H1 (cell line): ENCODE results near the gene UBE2G2. TPM values are rescaled to one million over a fixed set of nuclear protein-coding genes. Genes with fewer than 3 reads are reported as not detected.

Source experiments
- CTCF ChIA-PET: fragments of 300-600 bp; sonication (Branson Sonifier 250); formaldehyde crosslinking; loops from one replicate; lab custom pipeline; 2021; ENCODE audit not compliant: partially characterized antibody; lab: Charles Lee
- POLR2A ChIA-PET: fragments of 300-600 bp; sonication (Branson Sonifier 250); formaldehyde crosslinking; loops from one replicate; lab custom pipeline; 2021; ENCODE audit warnings: inconsistent platforms; ENCODE audit not compliant: partially characterized antibody; lab: Charles Lee
- DNase-seq, 2 experiments: peaks; one replicate each; pipeline versions ENCODE4 v3.0.0 to v3.0.0-alpha.2; 2010 to 2022; ENCODE audit warnings: low spot score in 2 of 2, low read depth in 1 of 2, mixed read lengths in 1 of 2
- FAIRE-seq: peaks from 2 replicates; lab custom pipeline; 2011; peaks lifted over from hg19 to GRCh38; lab: Jason Lieb, UNC
- H2AFZ ChIP-seq: 2 replicates; pipeline ENCODE4 v1.8.1; 2012; ENCODE audit warnings: low read length, inconsistent platforms
- H2AK5ac ChIP-seq: 2 replicates; pipeline ENCODE4 v1.6.1; 2013; ENCODE audit warnings: low read depth, low read length
- H2BK120ac ChIP-seq: replicated peaks from 2 replicates; pipeline ENCODE3; 2013; ENCODE audit warnings: low read depth, low read length, inconsistent platforms
- H2BK12ac ChIP-seq: 2 replicates; pipeline ENCODE4 v1.6.1; 2013; ENCODE audit warnings: low read depth, low read length
- H2BK15ac ChIP-seq: 2 replicates; pipeline ENCODE4 v1.6.1; 2013; ENCODE audit warnings: low read length
- H2BK20ac ChIP-seq: 2 replicates; pipeline ENCODE4 v1.6.1; 2013; ENCODE audit warnings: low read length
- H2BK5ac ChIP-seq: 2 replicates; pipeline ENCODE4 v1.6.1; 2013; ENCODE audit warnings: low read depth, low read length
- H3K14ac ChIP-seq: 2 replicates; pipeline ENCODE4 v1.6.1; 2013; ENCODE audit warnings: inconsistent platforms; ENCODE audit not compliant: insufficient read length
- H3K18ac ChIP-seq: 2 replicates; pipeline ENCODE4 v1.6.1; 2013; ENCODE audit warnings: low read length; ENCODE audit errors: extremely low read depth
- H3K23ac ChIP-seq: 2 replicates; pipeline ENCODE4 v1.6.1; 2013; ENCODE audit warnings: inconsistent platforms; ENCODE audit not compliant: insufficient read length
- H3K23me2 ChIP-seq: 2 replicates; pipeline ENCODE4 v1.6.1; 2013; ENCODE audit warnings: low read depth, low read length
- H3K27ac ChIP-seq: 2 replicates; pipeline ENCODE4 v1.6.1; 2011; ENCODE audit warnings: low read depth, low read length, inconsistent platforms
- H3K27me3 ChIP-seq, 4 experiments: replicated peaks in 1 of 4; 1 replicate in 1 of 4; 2 replicates in 3 of 4; pipeline versions ENCODE4 v1.6.1 to v1.8.1; 2011 to 2013; ENCODE audit warnings: low read length in 3 of 4, mild to moderate bottlenecking in 3 of 4, inconsistent platforms in 2 of 4, mixed read lengths in 2 of 4, moderate library complexity in 1 of 4; ENCODE audit not compliant: control insufficient read depth in 3 of 4, insufficient read depth in 3 of 4; ENCODE audit errors: extremely low read depth in 1 of 4
- H3K36me3 ChIP-seq, 4 experiments: 2 replicates each; pipeline versions ENCODE4 v1.6.1 to v1.8.1; 2011 to 2013; ENCODE audit warnings: mild to moderate bottlenecking in 4 of 4, low read length in 3 of 4, moderate library complexity in 2 of 4, control low read depth in 1 of 4, inconsistent platforms in 1 of 4; ENCODE audit not compliant: insufficient read depth in 4 of 4, control insufficient read depth in 2 of 4
- H3K4ac ChIP-seq: replicated peaks from 2 replicates; pipeline ENCODE3; 2013; ENCODE audit warnings: low read length, low read depth, mixed read lengths, inconsistent platforms; ENCODE audit not compliant: insufficient read length
- H3K4me1 ChIP-seq, 4 experiments: replicated peaks in 1 of 4; 1 replicate in 1 of 4; 2 replicates in 3 of 4; pipeline versions ENCODE4 v1.6.1 to v1.8.1; 2011 to 2013; ENCODE audit warnings: low read length in 3 of 4, inconsistent platforms in 2 of 4, mixed read lengths in 1 of 4; ENCODE audit not compliant: insufficient read depth in 4 of 4, control insufficient read depth in 3 of 4
- H3K4me2 ChIP-seq, 2 experiments: 2 replicates each; pipeline versions ENCODE4 v1.6.1 to v1.8.1; 2011 to 2013; ENCODE audit warnings: low read depth in 2 of 2, low read length in 2 of 2, control low read depth in 1 of 2, inconsistent platforms in 1 of 2, mild to moderate bottlenecking in 1 of 2; ENCODE audit not compliant: insufficient read depth in 1 of 2
- H3K4me3 ChIP-seq, 4 experiments: fragments of 200-600, 300-600 bp in 1 of 4; sonication (generic), shearing (Covaris generic), sonication (Bioruptor Twin) in 1 of 4; 2 replicates each; pipeline versions ENCODE4 v1.5.1 to v1.8.1; 2011 to 2016; ENCODE audit warnings: low read length in 4 of 4, low read depth in 3 of 4, control low read depth in 2 of 4, inconsistent platforms in 2 of 4, mild to moderate bottlenecking in 2 of 4, mixed read lengths in 1 of 4, moderate library complexity in 1 of 4; ENCODE audit not compliant: insufficient read depth in 2 of 4; ENCODE audit errors: extremely low read depth in 1 of 4
- H3K56ac ChIP-seq: replicated peaks from 2 replicates; pipeline ENCODE3; 2013; ENCODE audit warnings: low read depth, mild to moderate bottlenecking, mixed read lengths, low read length, inconsistent platforms; ENCODE audit not compliant: insufficient read length
- H3K79me1 ChIP-seq: 2 replicates; pipeline ENCODE4 v1.6.1; 2013; ENCODE audit warnings: low read depth, low read length, control low read depth
- H3K79me2 ChIP-seq, 2 experiments: 2 replicates each; pipeline versions ENCODE4 v1.6.1 to v1.8.1; 2012 to 2013; ENCODE audit warnings: low read length in 2 of 2, mild to moderate bottlenecking in 2 of 2, inconsistent platforms in 1 of 2; ENCODE audit not compliant: insufficient read depth in 2 of 2, control insufficient read depth in 1 of 2
- H3K9ac ChIP-seq, 4 experiments: replicated peaks in 1 of 4; 1 replicate in 1 of 4; 2 replicates in 3 of 4; pipeline versions ENCODE4 v1.6.1 to v1.8.1; 2011 to 2013; ENCODE audit warnings: low read depth in 3 of 4, low read length in 3 of 4, control low read depth in 2 of 4, mild to moderate bottlenecking in 2 of 4, moderate library complexity in 2 of 4, inconsistent platforms in 1 of 4; ENCODE audit errors: extremely low read depth in 1 of 4
- H3K9me3 ChIP-seq, 2 experiments: 2 replicates each; pipeline versions ENCODE4 v1.6.1 to v1.8.1; 2012 to 2013; ENCODE audit warnings: mild to moderate bottlenecking in 2 of 2, moderate library complexity in 2 of 2, control low read depth in 1 of 2, inconsistent platforms in 1 of 2, low read depth in 1 of 2, low read length in 1 of 2, mixed read lengths in 1 of 2; ENCODE audit not compliant: insufficient read depth in 2 of 2
- H4K20me1 ChIP-seq, 2 experiments: replicated peaks in 1 of 2; 2 replicates each; pipeline versions ENCODE3 to v1.8.1; 2011 to 2013; ENCODE audit warnings: inconsistent platforms in 2 of 2, low read length in 2 of 2, mild to moderate bottlenecking in 1 of 2; ENCODE audit not compliant: insufficient read depth in 2 of 2, control insufficient read depth in 1 of 2
- H4K5ac ChIP-seq: 2 replicates; pipeline ENCODE4 v1.6.1; 2013; ENCODE audit warnings: low read length, low read depth, mixed read lengths, inconsistent platforms; ENCODE audit not compliant: insufficient read length
- H4K8ac ChIP-seq: 2 replicates; pipeline ENCODE4 v1.8.0; 2013; ENCODE audit warnings: mild to moderate bottlenecking, moderate library complexity, low read length, inconsistent platforms; ENCODE audit not compliant: insufficient read depth; ENCODE audit errors: extremely low read depth
- H4K91ac ChIP-seq: replicated peaks from 2 replicates; pipeline ENCODE3; 2013; ENCODE audit warnings: low read length, mixed read lengths, inconsistent platforms; ENCODE audit not compliant: insufficient read length
- MAX ChIP-seq: IDR thresholded peaks from 2 replicates; pipeline ENCODE4 v1.6.1; 2012; ENCODE audit warnings: inconsistent platforms
- TCF12 ChIP-seq: IDR thresholded peaks from 2 replicates; pipeline ENCODE4 v1.6.1; 2011; ENCODE audit warnings: low read depth, mild to moderate bottlenecking, low read length
- WGBS, 2 experiments: shearing (Covaris generic) in 1 of 2; methylation state at CpG; one replicate each; pipeline versions ENCODE4 v1.1.6 to v1.1.7; 2013 to 2015; ENCODE audit warnings: low lambda C conversion rate in 2 of 2, mixed read lengths in 2 of 2, inconsistent platforms in 1 of 2, low coverage in 1 of 2, missing lambda C conversion rate in 1 of 2; ENCODE audit not compliant: insufficient replicate concordance in 2 of 2, insufficient coverage in 1 of 2, insufficient read length in 1 of 2; ENCODE audit errors: extremely low coverage in 1 of 2, missing lambda C conversion rate in 1 of 2; 5-methylcytosine and 5-hydroxymethylcytosine counted together
- polyA plus RNA-seq, 7 experiments: library from polyadenylated mRNA; depleted of rRNA in 3 of 7; stranded (reverse) in 5 of 7; unstranded in 2 of 7; fragments of >200 nt in 5 of 7; fragments of 200-250 nt in 2 of 7; gene quantifications; 1 replicate in 5 of 7; 2 replicates in 1 of 7; 4 replicates in 1 of 7; pipeline versions ENCODE4 v1.2.1 to v1.2.3, GENCODE V29; 2011 to 2013; ENCODE audit warnings: missing spikeins in 2 of 7, mixed read lengths in 2 of 7
- total RNA-seq: library from RNA; stranded (reverse); fragmentation: NEBNext Ultra II Directional; extraction: Animal tissue kit (Norgen Biotek cat#: 25700); gene quantifications from 2 replicates; pipeline ENCODE4 v1.2.1, GENCODE V29; 2021
- TF ChIP-seq, protein P1 (sequence below): IDR thresholded peaks from 2 replicates; pipeline ENCODE4 v1.6.1; 2012; ENCODE audit warnings: inconsistent platforms

The UBE2G2 gene
- total and polyA plus RNA-seq, 2 of the 8 experiments (the other 6 are each of a cell fraction or from before 2014, with no cell fraction given): 96.3 to 101 TPM

DNA sequence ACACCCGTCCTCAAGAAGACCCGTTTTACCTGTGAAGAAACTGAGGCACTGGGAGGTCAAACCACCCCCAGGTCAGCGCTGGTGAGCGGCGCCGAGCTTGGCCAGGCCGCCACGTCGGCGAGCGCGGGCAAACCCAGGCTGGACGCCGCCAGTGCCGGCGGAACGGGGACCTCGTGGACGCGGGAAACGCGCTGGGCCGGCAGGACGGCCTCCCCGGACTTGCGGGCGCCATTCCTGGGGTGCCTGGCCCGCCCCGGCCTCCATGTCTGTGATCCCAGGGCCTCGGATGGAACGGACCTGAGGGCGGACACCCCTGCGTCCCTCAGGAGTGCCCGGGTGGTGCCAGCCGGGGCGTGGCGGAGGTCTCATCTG is 17.0 kb upstream of the UBE2G2 start:
- H3K18ac ChIP-seq: no peak overlapping the region
- H2BK5ac ChIP-seq: no peak overlapping the region
- no peak overlapping the region for H4K91ac ChIP-seq
- peaks cover 10 to 16% of the 10 kb centered on the region in 2 experiments for H4K20me1 ChIP-seq
- no peak overlapping the region for H4K5ac ChIP-seq
- H3K79me1 ChIP-seq: peaks cover 10% of the 10 kb centered on the region
- no peak overlapping the region for H2BK12ac ChIP-seq
- H3K56ac ChIP-seq: no peak overlapping the region
- peak overlapping the region; percentile 52 to 74; a peak in 3 of 4 replicates for H3K4me2 ChIP-seq
- no peak for TF ChIP-seq TCF12
- TF ChIP-seq, protein P1, sequence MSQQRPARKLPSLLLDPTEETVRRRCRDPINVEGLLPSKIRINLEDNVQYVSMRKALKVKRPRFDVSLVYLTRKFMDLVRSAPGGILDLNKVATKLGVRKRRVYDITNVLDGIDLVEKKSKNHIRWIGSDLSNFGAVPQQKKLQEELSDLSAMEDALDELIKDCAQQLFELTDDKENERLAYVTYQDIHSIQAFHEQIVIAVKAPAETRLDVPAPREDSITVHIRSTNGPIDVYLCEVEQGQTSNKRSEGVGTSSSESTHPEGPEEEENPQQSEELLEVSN: peak; percentile 68
- peak; percentile 27; the same call in 1 of the 2 replicates for TF ChIP-seq MAX
- peak overlapping the region in 1 of 4 experiments; percentile 76; a peak in 2 of 7 replicates for H3K9ac ChIP-seq
- no peak overlapping the region for H3K14ac ChIP-seq
- H3K23ac ChIP-seq: no peak overlapping the region
- no peaks in the 10 kb centered on the region for H3K36me3 ChIP-seq
- no peak overlapping the region for H2BK15ac ChIP-seq
- no peak overlapping the region for H2AFZ ChIP-seq
- H4K8ac ChIP-seq: peak overlapping the region; percentile 93
- H3K4me3 ChIP-seq: peak overlapping the region; percentile 50 to 81 (median 56); a peak in 7 of 8 replicates
- FAIRE-seq (no peak), DNase-seq (no peak)
- WGBS, 2 experiments: 65% methylated on average over 27 of the region's 37 CpGs; no CpG with 5 or more reads in 1 of the 2 experiments
- no peak overlapping the region for H2BK120ac ChIP-seq
- peaks cover 0 to 18% (median 5%) of the 10 kb centered on the region in 4 experiments; a peak in 4 of 7 replicates for H3K4me1 ChIP-seq
- ChIA-PET POLR2A (interaction anchor here (1.0 kb wide), 1 partner anchor 55 kb away, joined by 5 read pairs; the partner anchor contains the start of gene PTTG1IP), CTCF (no interaction called here)
- H3K9me3 ChIP-seq: peaks cover 36 to 39% of the 10 kb centered on the region in 2 experiments
- H3K23me2 ChIP-seq: peaks cover 9% of the 10 kb centered on the region; the same call in 1 of the 2 replicates
- H3K27me3 ChIP-seq: peaks cover 0 to 10% (median 7%) of the 10 kb centered on the region in 4 experiments; a peak in 5 of 7 replicates
- no peak overlapping the region for H2BK20ac ChIP-seq
- peak overlapping the region; percentile 53 for H3K4ac ChIP-seq
- no peak overlapping the region for H2AK5ac ChIP-seq
- H3K27ac ChIP-seq: no peak overlapping the region
- peaks cover 10 to 33% of the 10 kb centered on the region in 2 experiments for H3K79me2 ChIP-seq
